GM18508 (cell line): ENCODE measurements around the gene LRRC37A2.
"Not testable (repeated sequence)": the region's sequence is repeated elsewhere in the genome, so short reads cannot be mapped to it uniquely, and the experiment has no call there.

ENCODE experiments used
- ATAC-seq: cut with Tn5 transposase; IDR thresholded peaks from one replicate; pipeline ENCODE4 v1.9.1; 2021; ENCODE audit warnings: moderate number of reproducible peaks; ENCODE audit not compliant: insufficient read depth, unreplicated experiment

Gene LRRC37A2

GRCh38 chr17:46512168-46512567, at the start of gene LRRC37A2:
TSS of gene LRRC37A2 (plus strand) at chr17:46512468. CDS start at chr17:46512713, 245 bp downstream.
- not testable (repeated sequence) for ATAC-seq

GRCh38 chr17:46467618-46468017, 44.6 kb upstream of the LRRC37A2 start:
- ATAC-seq: not testable (repeated sequence)

- ATAC-seq: not testable (repeated sequence)
Observed at GRCh38 chr17:46474489-46474888, 37.8 kb upstream of the LRRC37A2 start.

- not testable (repeated sequence) for ATAC-seq
Observed at GRCh38 chr17:46475583-46475982, 36.7 kb upstream of the LRRC37A2 start.

GRCh38 chr17:46478823-46479222, 33.4 kb upstream of the LRRC37A2 start:
- ATAC-seq: not testable (repeated sequence)

GRCh38 chr17:46481310-46481709, 31.0 kb upstream of the LRRC37A2 start:
- ATAC-seq: not testable (repeated sequence)

GRCh38 chr17:46492021-46492420, 20.2 kb upstream of the LRRC37A2 start:
- not testable (repeated sequence) for ATAC-seq

- not testable (repeated sequence) for ATAC-seq
Observed at GRCh38 chr17:46499437-46500139, 12.7 kb upstream of the LRRC37A2 start.

GRCh38 chr17:46505896-46506295, 6.4 kb upstream of the LRRC37A2 start:
- ATAC-seq: not testable (repeated sequence)

GRCh38 chr17:46534716-46535115, 22.4 kb downstream of the LRRC37A2 start:
- ATAC-seq: not testable (repeated sequence)

- ATAC-seq: not testable (repeated sequence)
Observed at GRCh38 chr17:46548607-46549006, 36.3 kb downstream of the LRRC37A2 start.

- ATAC-seq: not testable (repeated sequence)
Observed at GRCh38 chr17:46559155-46559554, 46.9 kb downstream of the LRRC37A2 start.

GRCh38 chr17:46560048-46560447, 47.8 kb downstream of the LRRC37A2 start:
- not testable (repeated sequence) for ATAC-seq

- not testable (repeated sequence) for ATAC-seq
Observed at GRCh38 chr17:46566284-46566683, 54.0 kb downstream of the LRRC37A2 start.

- ATAC-seq: not testable (repeated sequence)
Observed at GRCh38 chr17:46566980-46567379, 54.7 kb downstream of the LRRC37A2 start.

- not testable (repeated sequence) for ATAC-seq
Observed at GRCh38 chr17:46571796-46572195, 59.5 kb downstream of the LRRC37A2 start.

GRCh38 chr17:46579083-46580075, 67.1 kb downstream of the LRRC37A2 start, which contains the start of gene ARL17A:
TSS of gene ARL17A (minus strand) at chr17:46579691. CDS start at chr17:46576322, 3,369 bp downstream.
- ATAC-seq: peak; percentile 54

GRCh38 chr17:46580082-46580481, 67.8 kb downstream of the LRRC37A2 start:
- not testable (repeated sequence) for ATAC-seq

- not testable (repeated sequence) for ATAC-seq
Observed at GRCh38 chr17:46585444-46585843, 73.2 kb downstream of the LRRC37A2 start.
